ENCODE results near the gene INPP5D. TPM values are rescaled to one million over a fixed set of nuclear protein-coding genes. Genes with fewer than 3 reads are reported as not detected.

Gene INPP5D
- total and polyA plus RNA-seq, 2 donors (not counting 3 experiments of a cell fraction or from before 2014, with no cell fraction given), result 13.9 to 46.6 TPM

DNA sequence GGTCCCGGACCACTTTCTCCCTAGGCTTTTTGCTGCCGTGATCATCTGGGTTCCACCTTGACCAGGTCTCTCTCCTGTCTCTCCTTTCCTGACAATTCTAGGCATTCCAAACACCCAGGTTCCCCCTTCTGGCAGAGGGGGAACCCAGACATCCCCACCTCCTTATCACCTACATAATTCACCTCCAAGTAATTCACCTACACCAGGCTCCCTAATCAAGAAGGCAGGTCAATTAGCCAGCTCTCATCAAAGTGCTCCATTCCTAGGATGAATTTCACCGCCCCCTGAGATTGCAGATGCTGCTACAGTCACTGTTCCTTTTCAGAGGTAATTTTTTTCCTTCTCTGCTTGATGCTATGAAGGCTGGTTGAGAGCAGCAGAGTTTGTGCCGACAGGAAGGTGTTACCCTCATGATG lies 149.0 kb downstream of the INPP5D start:
- Histone ChIP-seq H3K9ac (replicated peaks; ENCODE audit: extremely low read depth, insufficient read depth, low read length) (no peak overlapping the region), H2AFZ (ENCODE audit: low read depth, low read length) (no peak overlapping the region), H3K27me3 (ENCODE audit: control insufficient read depth in 2 of 2, insufficient read depth in 2 of 2, low read length in 2 of 2) (no peaks in the 10 kb centered on the region), H3K27ac (ENCODE audit: insufficient read depth, low read depth, low read length) (no peak overlapping the region), H3K4me3 (replicated peaks in 1 of 3; ENCODE audit: insufficient read depth in 1 of 3, low read depth in 1 of 3, low read length in 3 of 3) (no peak overlapping the region), H3K4me2 (ENCODE audit: insufficient read depth, low read length) (no peak overlapping the region), H3K4me1 (ENCODE audit: control insufficient read depth, extremely low read depth, insufficient read depth, low read length) (peaks cover 38% of the 10 kb centered on the region), H3K79me2 (ENCODE audit: control insufficient read depth, insufficient read depth, low read length) (no peaks in the 10 kb centered on the region), H3K9me3 (replicated peaks; ENCODE audit: control insufficient read depth, insufficient read depth, low read length) (no peaks in the 10 kb centered on the region), H3K9me1 (replicated peaks; ENCODE audit: control insufficient read depth, extremely low read depth, insufficient read depth, low read length) (no peaks in the 10 kb centered on the region), H4K20me1 (replicated peaks; ENCODE audit: control insufficient read depth, extremely low read depth, insufficient read depth, low read length) (no peaks in the 10 kb centered on the region), H3K36me3 (ENCODE audit: control insufficient read depth in 2 of 2, extremely low read depth in 1 of 2, insufficient read depth in 2 of 2, low read length in 2 of 2) (peaks cover 0 to 9% of the 10 kb centered on the region in 2 experiments)
- POLR2A ChIA-PET, result interaction anchor here (0.6 kb wide), 1 partner anchor 222 kb away, joined by 5 read pairs; no protein-coding TSS in a partner anchor
- FAIRE-seq (no peak), DNase-seq (ENCODE audit: low read depth, low spot score) (no peak)
- no TSS peak for BruUV-seq (replicated peaks)
- dilution Hi-C loops (cut with MboI; ENCODE audit: extremely low pct_ligation_motif_present, low sequenced_read_pairs) (no loop called here), intact Hi-C loops (cut with micrococcal nuclease) (loop anchor here (1.0 kb wide), 1 partner anchor 42 kb away; the partner anchor contains the start of gene ATG16L1)
- CTCF ChIA-PET, result interaction anchor here (0.8 to 1.4 kb wide), 3 partner anchors 27 to 42 kb away, joined by 4 to 5 read pairs (median 4); partner anchors contain the start of gene ATG16L1
- TF ChIP-seq MYC (IDR thresholded peaks at IDR 0.05; ENCODE audit: low read depth, low read length) (no peak), POLR2A (IDR thresholded peaks at IDR 0.05; ENCODE audit: low read depth, low read length) (no peak), EZH2 (IDR thresholded peaks at IDR 0.05; ENCODE audit: borderline replicate concordance, low read depth, low read length, severe bottlenecking) (no peak), FOS (IDR thresholded peaks at IDR 0.05; ENCODE audit: borderline replicate concordance, insufficient read depth, low read length) (no peak), POLR2AphosphoS5 (IDR thresholded peaks at IDR 0.05; ENCODE audit: insufficient read depth, low read depth, low read length) (no peak), GATA2 (IDR thresholded peaks at IDR 0.05; ENCODE audit: insufficient read depth, insufficient read length, low read depth, low read length) (no peak), JUN (IDR thresholded peaks at IDR 0.05; ENCODE audit: borderline replicate concordance, insufficient read depth, insufficient read length, low read depth) (no peak)
- TF ChIP-seq, protein P1, sequence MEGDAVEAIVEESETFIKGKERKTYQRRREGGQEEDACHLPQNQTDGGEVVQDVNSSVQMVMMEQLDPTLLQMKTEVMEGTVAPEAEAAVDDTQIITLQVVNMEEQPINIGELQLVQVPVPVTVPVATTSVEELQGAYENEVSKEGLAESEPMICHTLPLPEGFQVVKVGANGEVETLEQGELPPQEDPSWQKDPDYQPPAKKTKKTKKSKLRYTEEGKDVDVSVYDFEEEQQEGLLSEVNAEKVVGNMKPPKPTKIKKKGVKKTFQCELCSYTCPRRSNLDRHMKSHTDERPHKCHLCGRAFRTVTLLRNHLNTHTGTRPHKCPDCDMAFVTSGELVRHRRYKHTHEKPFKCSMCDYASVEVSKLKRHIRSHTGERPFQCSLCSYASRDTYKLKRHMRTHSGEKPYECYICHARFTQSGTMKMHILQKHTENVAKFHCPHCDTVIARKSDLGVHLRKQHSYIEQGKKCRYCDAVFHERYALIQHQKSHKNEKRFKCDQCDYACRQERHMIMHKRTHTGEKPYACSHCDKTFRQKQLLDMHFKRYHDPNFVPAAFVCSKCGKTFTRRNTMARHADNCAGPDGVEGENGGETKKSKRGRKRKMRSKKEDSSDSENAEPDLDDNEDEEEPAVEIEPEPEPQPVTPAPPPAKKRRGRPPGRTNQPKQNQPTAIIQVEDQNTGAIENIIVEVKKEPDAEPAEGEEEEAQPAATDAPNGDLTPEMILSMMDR (IDR thresholded peaks at IDR 0.05; ENCODE audit: extremely low read depth in 1 of 2, insufficient read depth in 1 of 2, low read depth in 1 of 2, low read length in 2 of 2), result no peak
- TF ChIP-seq, protein P2, sequence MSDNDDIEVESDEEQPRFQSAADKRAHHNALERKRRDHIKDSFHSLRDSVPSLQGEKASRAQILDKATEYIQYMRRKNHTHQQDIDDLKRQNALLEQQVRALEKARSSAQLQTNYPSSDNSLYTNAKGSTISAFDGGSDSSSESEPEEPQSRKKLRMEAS (IDR thresholded peaks at IDR 0.05; ENCODE audit: insufficient read depth, insufficient read length), result no peak

Measured in endothelial cell of umbilical vein (primary cell).